K562 (cell line): Measurements from ENCODE around the gene DLL4. TPM values are rescaled to one million over a fixed set of nuclear protein-coding genes. Genes with fewer than 3 reads are reported as not detected.

Source experiments
- ATAC-seq: fragments of 200-7000 bp; cut with Tn5 transposase; 3 replicates; pipeline ENCODE4 v1.9.1; 2020; ENCODE audit warnings: moderate library complexity
- BruUV-seq: library from RNA; stranded (reverse); fragments of 400-500 nt; replicated peaks from 2 replicates; lab custom pipeline; 2021; lab: Mats Ljungman, UMichigan
- CTCF ChIA-PET: fragments of 300-600 bp; formaldehyde crosslinking; extraction: SDS; loops from one replicate; lab custom pipeline; 2021; ENCODE audit warnings: low intra/inter-chr PET ratio; lab: Yijun Ruan, JAX
- POLR2A ChIA-PET: fragments of 300-600, 350-650 bp; sonication (Branson Sonifier 250); formaldehyde crosslinking; extraction: SDS; loops from one replicate; lab custom pipeline; 2021; ENCODE audit warnings: antibody characterized with exemption, inconsistent platforms; lab: Yijun Ruan, JAX
- DNase-seq, 4 experiments: peaks; one replicate each; pipeline versions ENCODE4 v3.0.0 to v3.0.0-alpha.2; 2011 to 2018; ENCODE audit warnings: low spot score in 3 of 4, mixed read lengths in 3 of 4; ENCODE audit errors: extremely low read depth in 1 of 4
- FAIRE-seq: peaks from 2 replicates; lab custom pipeline; 2011; peaks lifted over from hg19 to GRCh38; lab: Jason Lieb, UNC
- H2AFZ ChIP-seq: 2 replicates; pipeline ENCODE4 v1.6.0; 2011; ENCODE audit warnings: low read depth, low read length, control low read depth, inconsistent platforms
- H3K27ac ChIP-seq: fragments of 200-600 bp; 3 replicates; pipeline ENCODE4 v1.8.0; 2011; ENCODE audit warnings: low read depth, mild to moderate bottlenecking, control low read depth, inconsistent platforms, low read length, moderate library complexity, mixed read lengths; ENCODE audit errors: extremely low read depth
- H3K27me3 ChIP-seq, 2 experiments: fragments of 300-600 bp in 1 of 2; 2 replicates in 1 of 2; 3 replicates in 1 of 2; pipeline versions ENCODE4 v1.6.0 to v1.8.0; 2011; ENCODE audit warnings: inconsistent platforms in 2 of 2, low read length in 2 of 2, mild to moderate bottlenecking in 1 of 2, mixed read lengths in 1 of 2, moderate library complexity in 1 of 2; ENCODE audit not compliant: control insufficient read depth in 2 of 2, insufficient read depth in 2 of 2
- H3K36me3 ChIP-seq: fragments of 300-600 bp; 3 replicates; pipeline ENCODE4 v1.8.0; 2011; ENCODE audit warnings: mild to moderate bottlenecking, low read length, inconsistent platforms; ENCODE audit not compliant: control insufficient read depth, insufficient read depth
- H3K4me1 ChIP-seq, 2 experiments: fragments of 200-600 bp in 1 of 2; replicated peaks in 1 of 2; 2 replicates in 1 of 2; 3 replicates in 1 of 2; pipeline versions ENCODE4 v1.5.1 to v1.8.0; 2011; ENCODE audit warnings: inconsistent platforms in 2 of 2, low read length in 2 of 2, mild to moderate bottlenecking in 1 of 2, mixed read lengths in 1 of 2, moderate library complexity in 1 of 2; ENCODE audit not compliant: control insufficient read depth in 2 of 2, insufficient read depth in 2 of 2
- H3K4me2 ChIP-seq: 2 replicates; pipeline ENCODE4 v1.6.1; 2011; ENCODE audit warnings: low read length, control low read depth, inconsistent platforms, mixed read lengths; ENCODE audit not compliant: insufficient read depth
- H3K4me3 ChIP-seq: fragments of 200-600 bp; sonication (generic), shearing (Covaris generic); 2 replicates; pipeline ENCODE4 v1.5.1; 2016; ENCODE audit warnings: control low read depth, inconsistent platforms
- H3K79me2 ChIP-seq: fragments of 200-600 bp; 3 replicates; pipeline ENCODE4 v1.8.0; 2011; ENCODE audit warnings: low read length, inconsistent platforms; ENCODE audit not compliant: control insufficient read depth, insufficient read depth
- H3K9ac ChIP-seq, 2 experiments: 2 replicates each; pipeline versions ENCODE4 v1.6.0 to v1.6.1; 2011; ENCODE audit warnings: low read depth in 2 of 2, low read length in 2 of 2, control low read depth in 1 of 2, inconsistent platforms in 1 of 2, mild to moderate bottlenecking in 1 of 2, mixed read lengths in 1 of 2; ENCODE audit not compliant: insufficient read depth in 1 of 2
- H3K9me1 ChIP-seq: one replicate; pipeline ENCODE4 v1.6.0; 2011; ENCODE audit warnings: inconsistent platforms, mild to moderate bottlenecking, low read length, moderate library complexity; ENCODE audit not compliant: control insufficient read depth, insufficient read depth
- H3K9me3 ChIP-seq: replicated peaks from 2 replicates; pipeline ENCODE4 v1.5.1; 2011; ENCODE audit warnings: low read depth, low read length, inconsistent platforms; ENCODE audit not compliant: control insufficient read depth, insufficient read depth
- H4K20me1 ChIP-seq: replicated peaks from 2 replicates; pipeline ENCODE4 v1.6.1; 2011; ENCODE audit warnings: low read length, inconsistent platforms, mixed read lengths; ENCODE audit not compliant: control insufficient read depth, insufficient read depth
- ATF4 ChIP-seq: fragments of 450-650 bp; formaldehyde crosslinking; IDR thresholded peaks from 2 replicates; pipeline ENCODE4 v1.4.0; 2022; ENCODE audit warnings: mild to moderate bottlenecking, moderate library complexity
- CXXC5 ChIP-seq: fragments of 250-450 bp; sonication (Bioruptor Pico); IDR thresholded peaks from 2 replicates; pipeline ENCODE4 v1.8.0; 2022; ENCODE audit warnings: inconsistent platforms, mild to moderate bottlenecking, moderate library complexity
- DPF2 ChIP-seq: fragments of 450-650 bp; IDR thresholded peaks from 2 replicates; pipeline ENCODE4 v1.6.1; 2016
- E2F6 ChIP-seq, 2 experiments: IDR thresholded peaks; 2 replicates each; pipeline ENCODE4 v1.6.1; 2011; ENCODE audit warnings: borderline replicate concordance in 1 of 2, control low read depth in 1 of 2, low read depth in 1 of 2, low read length in 1 of 2, mild to moderate bottlenecking in 1 of 2, mixed read lengths in 1 of 2, moderate library complexity in 1 of 2; ENCODE audit not compliant: insufficient read depth in 1 of 2, insufficient read length in 1 of 2, poor library complexity in 1 of 2, severe bottlenecking in 1 of 2; ENCODE audit errors: extremely low read depth in 1 of 2
- PKNOX1 ChIP-seq: fragments of 450-650 bp; IDR thresholded peaks from 2 replicates; pipeline ENCODE4 v1.6.1; 2016
- RERE ChIP-seq: sonication (generic); formaldehyde crosslinking; IDR thresholded peaks from 2 replicates; pipeline ENCODE4 v1.8.0; 2023; ENCODE audit warnings: missing genetic modification reagents, mild to moderate bottlenecking, borderline replicate concordance
- TEAD1 ChIP-seq, 2 experiments: fragments of 450-650 bp in 1 of 2; sonication (generic) in 1 of 2; formaldehyde crosslinking; IDR thresholded peaks; 2 replicates each; pipeline versions ENCODE4 v1.4.0 to v1.8.0; 2020 to 2022; ENCODE audit warnings: mild to moderate bottlenecking in 2 of 2, missing genetic modification reagents in 1 of 2
- U2AF2 ChIP-seq: fragments of 200-400 bp; formaldehyde crosslinking; optimal IDR thresholded peaks from 2 replicates; pipeline ENCODE3; 2017; ENCODE audit warnings: low read depth, mild to moderate bottlenecking, low read length
- WHSC1 ChIP-seq: IDR thresholded peaks from one replicate; pipeline ENCODE4 v1.6.1; 2012; ENCODE audit warnings: low read length, control low read depth, inconsistent platforms
- ZC3H8 ChIP-seq: fragments of 450-650 bp; IDR thresholded peaks from 2 replicates; pipeline ENCODE4 v1.6.1; 2017
- ZNF77 ChIP-seq: fragments of 250-450 bp; sonication (Bioruptor Pico); IDR thresholded peaks from 2 replicates; pipeline ENCODE4 v1.5.0; 2020
- WGBS: fragments of 100-300 bp; shearing (Covaris generic); methylation state at CpG from one replicate; pipeline ENCODE4 v1.1.6; 2016; ENCODE audit warnings: low coverage, mixed read lengths; ENCODE audit not compliant: insufficient coverage; ENCODE audit errors: missing lambda C conversion rate; 5-methylcytosine and 5-hydroxymethylcytosine counted together
- in situ Hi-C: fragments of 300-500 bp; cut with MboI; formaldehyde crosslinking; loops from 4 replicates; pipeline ENCODE4 v1.15.0; 2018; ENCODE audit warnings: inconsistent platforms, mixed read lengths
- intact Hi-C: fragments of 100-400 bp; cut with micrococcal nuclease; formaldehyde crosslinking; loops from 2 replicates; pipeline ENCODE4 v1.14.2; 2022
- polyA plus RNA-seq, 8 experiments: library from polyadenylated mRNA; depleted of rRNA in 4 of 8; stranded (reverse) in 5 of 8; unstranded in 3 of 8; fragments of >200 nt; fragmentation: Nextera tagmentation in 2 of 8; fragmentation: Illumina TruSeq in 1 of 8; extraction: Ambion mirVana in 2 of 8; extraction: Trizol in 1 of 8; gene quantifications; 2 replicates each; pipeline versions ENCODE4 v1.2.1 to v1.2.3, GENCODE V29; 2011 to 2014; ENCODE audit warnings: inconsistent platforms in 1 of 8, missing spikeins in 1 of 8
- total RNA-seq, 7 experiments: library from RNA; depleted of rRNA in 6 of 7; stranded (reverse); fragments of >200 nt in 6 of 7; fragmentation: Illumina TruSeq in 2 of 7; extraction: Trizol in 2 of 7; gene quantifications; 2 replicates each; pipeline versions ENCODE4 v1.2.1 to v1.2.3, GENCODE V29; 2011 to 2021; ENCODE audit warnings: low replicate concordance in 1 of 7

The DLL4 gene
- total and polyA plus RNA-seq, 9 of the 15 experiments (the other 6 are each of a cell fraction or from before 2014, with no cell fraction given): 0.04 to 1.1 (median 0.41) TPM; not detected in 1

GRCh38 chr15:40927873-40928806 is 1.0 kb upstream of the DLL4 start:
- no peaks in the 10 kb centered on the region for H3K9me1 ChIP-seq
- H3K4me1 ChIP-seq: peaks cover 12 to 71% of the 10 kb centered on the region in 2 experiments
- ATAC-seq (peak; percentile 36), FAIRE-seq (no peak), DNase-seq (peak; percentile 64 to 78 (median 72))
- BruUV-seq: no TSS peak
- peaks cover 0 to 19% of the 10 kb centered on the region in 2 experiments; a peak in 2 of 5 replicates for H3K27me3 ChIP-seq
- H3K36me3 ChIP-seq: no peaks in the 10 kb centered on the region
- H3K4me2 ChIP-seq: peak overlapping the region; percentile 75
- CTCF ChIA-PET: no interaction called here
- H3K4me3 ChIP-seq: peak overlapping the region; percentile 54
- POLR2A ChIA-PET: interaction anchor here (0.7 to 1.1 kb wide), 8 partner anchors 13 to 1735 kb away, joined by 3 to 6 read pairs (median 4); no protein-coding TSS in a partner anchor
- in situ Hi-C loops (no loop called here), intact Hi-C loops (no loop called here)
- H2AFZ ChIP-seq: peak overlapping the region; percentile 94
- 2% methylated on average over 36 of the region's 68 CpGs for WGBS
- no peaks in the 10 kb centered on the region for H3K9me3 ChIP-seq
- 0 out of 2 replicates have a peak, but pooled peaks cover 4% of the 10 kb centered on the region for H4K20me1 ChIP-seq
- H3K27ac ChIP-seq: no peak overlapping the region
- H3K79me2 ChIP-seq: no peaks in the 10 kb centered on the region
- peak overlapping the region in 1 of 2 experiments; percentile 91; a peak in 2 of 4 replicates for H3K9ac ChIP-seq
- peak; percentile 69 for TF ChIP-seq PKNOX1
- TF ChIP-seq U2AF2: no peak
- peak; percentile 15; the same call in 1 of the 2 replicates for TF ChIP-seq DPF2
- no peak for TF ChIP-seq WHSC1
- peak in 1 of 2 experiments; percentile 18 for TF ChIP-seq E2F6 (IDR thresholded peaks at IDR 0.05; ENCODE audit: borderline replicate concordance in 1 of 2, extremely low read depth in 1 of 2, insufficient read depth in 1 of 2, insufficient read length in 1 of 2, low read depth in 1 of 2, low read length in 1 of 2, poor library complexity in 1 of 2, severe bottlenecking in 1 of 2)
- TF ChIP-seq ATF4 (CRISPR knock-in tag): no peak
- TF ChIP-seq ZNF77 (CRISPR knock-in tag): no peak
- no peak for TF ChIP-seq TEAD1 (CRISPR knock-in tag; IDR thresholded peaks at IDR 0.05)
- TF ChIP-seq CXXC5 (CRISPR knock-in tag): 0 out of 2 replicates have a peak, but pooled peaks have one; percentile 13
- no peak for TF ChIP-seq ZC3H8
- TF ChIP-seq RERE (CRISPR knock-in tag): no peak
